Amniotic stem cell (primary cell): ENCODE measurements around the gene CCL28.

Experiments
- DNase-seq: peaks from one replicate; lab custom pipeline; 2025; lab: John Stamatoyannopoulos, UW

CCL28 gene

GRCh38 chr5:43357067-43357466, 55.1 kb downstream of the CCL28 start:
- no peak for DNase-seq

- no peak for DNase-seq
Measured at GRCh38 chr5:43354774-43355173, 57.4 kb downstream of the CCL28 start.

DNA sequence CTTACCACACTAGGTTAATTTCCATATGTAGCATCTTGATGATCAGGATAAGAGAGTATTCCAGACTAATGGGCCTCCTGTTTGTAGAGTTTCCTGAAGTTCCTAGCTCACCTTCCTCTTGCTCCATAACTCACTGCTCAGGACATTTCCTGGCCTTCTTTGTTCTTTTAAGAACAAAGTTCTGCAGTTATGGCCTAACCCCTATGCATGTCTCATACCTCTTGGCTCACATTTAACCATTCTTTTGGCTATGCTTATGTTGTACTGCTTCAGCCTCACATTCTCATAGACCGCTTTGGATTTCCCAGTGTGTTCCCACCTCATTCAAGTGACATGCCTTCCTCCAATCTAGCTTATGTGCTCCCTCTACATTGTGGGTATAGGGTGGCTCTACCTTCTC, 58.5 kb downstream of the CCL28 start:
- DNase-seq: no peak

DNA sequence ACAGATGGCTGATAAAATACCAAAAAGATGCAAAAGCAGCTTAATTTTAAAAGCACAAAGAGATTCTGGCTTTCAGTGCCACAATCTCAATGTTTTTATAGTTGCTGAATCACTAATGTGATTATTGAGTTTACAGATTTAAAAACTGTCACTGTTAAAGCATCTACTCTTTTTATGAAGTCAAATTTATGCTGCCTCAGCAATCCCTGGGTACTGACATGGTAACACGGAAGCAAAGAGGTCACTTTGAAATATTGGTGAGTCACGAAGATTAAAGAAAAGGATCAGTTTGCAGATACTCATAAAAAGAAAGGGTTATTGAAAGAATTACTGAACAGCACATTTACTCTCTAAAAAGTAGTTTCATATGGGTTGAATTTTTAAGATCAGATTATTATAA, 59.3 kb downstream of the CCL28 start:
- no peak for DNase-seq

DNA sequence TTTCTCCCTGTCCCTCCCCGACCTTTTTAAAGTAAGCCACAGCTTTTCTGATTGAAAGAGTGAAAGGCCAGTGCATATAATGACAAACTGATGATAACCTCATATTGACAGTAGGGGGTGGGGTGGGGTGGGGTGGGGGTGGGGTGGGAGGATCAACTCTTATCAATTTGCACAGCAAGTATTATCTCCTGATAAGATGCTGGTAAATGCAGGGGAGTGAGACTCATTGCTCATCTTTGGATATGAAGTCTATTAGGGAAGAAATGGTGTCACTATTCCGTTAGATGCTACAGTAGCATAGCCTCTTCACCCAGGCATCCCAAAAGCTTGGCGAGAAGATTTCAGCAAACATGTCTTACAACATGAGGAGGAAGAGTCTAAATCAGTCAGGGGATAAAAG, 60.1 kb downstream of the CCL28 start:
- no peak for DNase-seq

DNA sequence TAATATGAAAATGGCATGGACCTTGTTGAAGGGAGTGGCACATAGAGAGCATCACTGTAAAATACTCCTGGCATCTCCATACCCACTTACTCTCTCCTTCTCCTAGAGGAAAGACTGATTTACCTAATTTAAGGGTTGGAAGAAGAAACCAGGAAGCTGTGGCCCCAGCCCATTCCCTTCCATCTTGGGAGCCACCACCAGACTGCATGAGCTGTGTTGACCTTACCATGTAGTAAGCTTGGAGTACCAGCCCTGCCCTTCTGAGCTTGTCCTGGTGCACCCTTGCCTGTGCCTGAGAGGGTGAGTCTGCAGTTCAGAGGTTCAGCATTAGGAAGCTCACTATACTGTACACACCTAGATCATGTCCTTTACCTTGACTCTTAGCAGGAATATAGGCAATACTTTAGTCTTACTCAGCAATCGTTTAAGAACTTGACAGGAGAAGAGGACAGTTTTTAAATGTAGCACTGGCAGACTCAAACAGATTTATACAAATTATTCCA, 63.3 kb downstream of the CCL28 start:
- DNase-seq: no peak

GRCh38 chr5:43348207-43348606, 64.0 kb downstream of the CCL28 start:
- DNase-seq: no peak

GRCh38 chr5:43338862-43339261, 73.3 kb downstream of the CCL28 start:
- no peak for DNase-seq

DNA sequence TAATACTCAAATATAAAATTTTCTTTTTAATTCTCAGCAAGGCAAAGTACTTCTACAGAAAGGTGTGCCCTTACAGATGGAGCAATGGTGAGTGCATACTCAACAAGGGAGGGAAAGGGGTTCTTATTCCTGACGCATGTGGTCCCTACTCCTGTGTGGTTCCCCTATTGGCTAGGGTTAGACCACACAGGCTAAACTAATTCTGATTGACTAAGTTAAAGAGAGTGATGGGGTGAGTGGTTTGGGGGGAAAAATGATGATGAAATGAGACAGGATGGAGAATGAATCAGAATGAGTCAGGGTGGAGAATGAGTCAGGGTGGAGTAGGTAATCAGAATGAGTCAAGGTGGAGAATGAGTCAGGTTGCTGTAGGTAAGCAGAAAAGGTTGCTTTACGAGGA, 76.0 kb downstream of the CCL28 start:
- no peak for DNase-seq

GRCh38 chr5:43335681-43336080, 76.5 kb downstream of the CCL28 start:
- DNase-seq: no peak

- no peak for DNase-seq
Measured at GRCh38 chr5:43332401-43332800, 79.8 kb downstream of the CCL28 start.
